SU-DHL-6 (cell line): Measurements from ENCODE around the gene SLC7A7.

Experiments
- H2AFZ ChIP-seq: fragments of 200-600 bp; sonication (generic); 2 replicates; pipeline ENCODE4 v1.6.1; 2014; ENCODE audit warnings: low read depth, mild to moderate bottlenecking, moderate library complexity, mixed read lengths, antibody characterized with exemption, low read length; ENCODE audit not compliant: severe bottlenecking
- H3F3A ChIP-seq: fragments of 200-600 bp; shearing (Covaris generic); 2 replicates; pipeline ENCODE4 v1.6.0; 2016; ENCODE audit warnings: antibody characterized with exemption, mild to moderate bottlenecking; ENCODE audit not compliant: insufficient read depth
- H3K27ac ChIP-seq: fragments of 200-600 bp; sonication (generic); 2 replicates; pipeline ENCODE4 v1.5.1; 2016; ENCODE audit warnings: low read depth, mild to moderate bottlenecking, low read length, moderate library complexity, mixed read lengths
- H3K27me3 ChIP-seq: fragments of 200-600 bp; sonication (generic), shearing (Covaris generic); 2 replicates; pipeline ENCODE4 v1.6.0; 2014; ENCODE audit warnings: mild to moderate bottlenecking, low read length
- H3K36me3 ChIP-seq: fragments of 200-600 bp; sonication (generic); 2 replicates; pipeline ENCODE4 v1.6.1; 2014; ENCODE audit warnings: mild to moderate bottlenecking, low read length, mixed read lengths
- H3K4me2 ChIP-seq: fragments of 300-600, 200-600 bp; shearing (Covaris generic), sonication (generic); 2 replicates; pipeline ENCODE4 v1.6.0; 2014; ENCODE audit warnings: low read length, low read depth, mild to moderate bottlenecking; ENCODE audit not compliant: poor library complexity, severe bottlenecking
- H3K4me3 ChIP-seq: fragments of 200-600 bp; sonication (generic); 2 replicates; pipeline ENCODE4 v1.5.1; 2014; ENCODE audit warnings: antibody characterized with exemption, low read length, mild to moderate bottlenecking, mixed read lengths; ENCODE audit not compliant: insufficient read depth, poor library complexity, severe bottlenecking
- H3K79me2 ChIP-seq: fragments of 200-600 bp; sonication (generic); 2 replicates; pipeline ENCODE4 v1.6.1; 2014; ENCODE audit warnings: mild to moderate bottlenecking, low read length, moderate library complexity; ENCODE audit not compliant: insufficient read depth
- H3K9ac ChIP-seq: fragments of 200-600 bp; sonication (generic); 2 replicates; pipeline ENCODE4 v1.7.0; 2014; ENCODE audit warnings: mild to moderate bottlenecking, low read length
- H3K9me2 ChIP-seq: fragments of 200-600 bp; sonication (generic); replicated peaks from 2 replicates; pipeline ENCODE4 v1.6.1; 2014; ENCODE audit warnings: low read length; ENCODE audit not compliant: insufficient read depth
- H3K9me3 ChIP-seq: fragments of 200-600 bp; sonication (generic); 2 replicates; pipeline ENCODE4 v1.6.1; 2014; ENCODE audit warnings: low read length, mixed read lengths; ENCODE audit not compliant: insufficient read depth
- H4K20me1 ChIP-seq: fragments of 200-600 bp; sonication (generic); 2 replicates; pipeline ENCODE4 v1.6.1; 2014; ENCODE audit warnings: low read depth, mild to moderate bottlenecking, antibody characterized with exemption, low read length, moderate library complexity, mixed read lengths
- EZH2phosphoT487 ChIP-seq: fragments of 200-600 bp; sonication (generic), shearing (Covaris generic); conservative IDR thresholded peaks from 2 replicates; pipeline ENCODE4 v1.6.1; 2018; ENCODE audit warnings: mild to moderate bottlenecking, antibody characterized with exemption, low read length, moderate library complexity, mixed read lengths
- TF ChIP-seq, protein P1 (sequence below): fragments of 200-600 bp; sonication (generic); IDR thresholded peaks from one replicate; pipeline ENCODE4 v1.5.1; 2017; ENCODE audit warnings: antibody characterized with exemption, mild to moderate bottlenecking, low read length, moderate library complexity; ENCODE audit not compliant: insufficient read depth, poor library complexity, severe bottlenecking

Gene SLC7A7

DNA sequence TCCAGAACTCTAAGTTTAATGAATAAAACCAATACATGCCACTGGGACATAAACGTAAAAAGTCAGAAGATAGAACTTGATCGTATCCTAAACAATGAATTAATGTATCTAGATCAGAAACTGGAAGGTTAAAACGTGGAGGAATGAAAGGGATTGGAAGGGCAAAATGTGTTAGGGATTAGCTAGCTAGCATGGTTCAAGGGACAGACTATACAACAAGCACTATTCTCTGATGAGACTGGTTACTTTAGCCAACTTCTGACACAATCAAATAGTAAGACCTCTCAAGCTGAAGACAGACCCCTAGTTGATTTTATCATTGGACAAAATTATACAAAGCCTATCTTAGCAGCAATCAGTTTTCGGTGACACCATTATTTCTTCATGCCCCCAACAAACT is 67.5 kb downstream of the SLC7A7 start:
- H4K20me1 ChIP-seq = no peaks in the 10 kb centered on the region
- H2AFZ ChIP-seq = no peak overlapping the region
- H3K27me3 ChIP-seq = no peaks in the 10 kb centered on the region
- H3K9ac ChIP-seq = no peak overlapping the region
- TF ChIP-seq EZH2phosphoT487 = no peak
- TF ChIP-seq, protein P1, sequence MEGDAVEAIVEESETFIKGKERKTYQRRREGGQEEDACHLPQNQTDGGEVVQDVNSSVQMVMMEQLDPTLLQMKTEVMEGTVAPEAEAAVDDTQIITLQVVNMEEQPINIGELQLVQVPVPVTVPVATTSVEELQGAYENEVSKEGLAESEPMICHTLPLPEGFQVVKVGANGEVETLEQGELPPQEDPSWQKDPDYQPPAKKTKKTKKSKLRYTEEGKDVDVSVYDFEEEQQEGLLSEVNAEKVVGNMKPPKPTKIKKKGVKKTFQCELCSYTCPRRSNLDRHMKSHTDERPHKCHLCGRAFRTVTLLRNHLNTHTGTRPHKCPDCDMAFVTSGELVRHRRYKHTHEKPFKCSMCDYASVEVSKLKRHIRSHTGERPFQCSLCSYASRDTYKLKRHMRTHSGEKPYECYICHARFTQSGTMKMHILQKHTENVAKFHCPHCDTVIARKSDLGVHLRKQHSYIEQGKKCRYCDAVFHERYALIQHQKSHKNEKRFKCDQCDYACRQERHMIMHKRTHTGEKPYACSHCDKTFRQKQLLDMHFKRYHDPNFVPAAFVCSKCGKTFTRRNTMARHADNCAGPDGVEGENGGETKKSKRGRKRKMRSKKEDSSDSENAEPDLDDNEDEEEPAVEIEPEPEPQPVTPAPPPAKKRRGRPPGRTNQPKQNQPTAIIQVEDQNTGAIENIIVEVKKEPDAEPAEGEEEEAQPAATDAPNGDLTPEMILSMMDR = no peak
- no peaks in the 10 kb centered on the region for H3K9me3 ChIP-seq
- no peaks in the 10 kb centered on the region for H3K79me2 ChIP-seq
- no peaks in the 10 kb centered on the region for H3K36me3 ChIP-seq
- no peaks in the 10 kb centered on the region for H3F3A ChIP-seq
- no peak overlapping the region for H3K4me2 ChIP-seq
- no peaks in the 10 kb centered on the region for H3K9me2 ChIP-seq
- H3K4me3 ChIP-seq = no peak overlapping the region
- no peak overlapping the region for H3K27ac ChIP-seq

DNA sequence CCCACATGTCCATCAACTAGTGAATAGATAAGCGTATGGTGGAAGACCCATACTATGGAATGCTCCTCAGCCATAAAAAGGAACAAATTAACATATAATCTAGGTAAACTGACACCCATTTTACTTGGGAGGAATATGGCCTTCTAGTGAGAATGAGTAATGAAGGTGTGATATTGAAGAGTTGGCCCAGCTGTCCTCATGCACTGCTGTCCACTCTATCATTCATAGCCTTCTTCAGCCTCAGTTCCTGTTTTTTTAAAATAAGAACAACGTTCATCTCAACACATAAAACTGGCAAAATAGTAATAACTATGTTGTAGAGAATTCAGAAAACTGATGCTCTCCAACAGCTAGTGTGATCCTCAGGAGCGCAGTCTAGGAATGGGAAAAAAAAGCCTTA is 75.2 kb downstream of the SLC7A7 start:
- Histone ChIP-seq H3K4me3 (no peak overlapping the region), H3K9me3 (no peaks in the 10 kb centered on the region), H3K9ac (no peak overlapping the region)

GRCh38 chr14:22739423-22739822 is 75.8 kb downstream of the SLC7A7 start:
- H3K9me3 ChIP-seq = no peaks in the 10 kb centered on the region
- H3K4me3 ChIP-seq = no peak overlapping the region
- H3K79me2 ChIP-seq = no peaks in the 10 kb centered on the region
- H2AFZ ChIP-seq = no peak overlapping the region
- H3K27me3 ChIP-seq = no peaks in the 10 kb centered on the region
- H3K36me3 ChIP-seq = no peaks in the 10 kb centered on the region
- no peaks in the 10 kb centered on the region for H3K9me2 ChIP-seq
- H3K27ac ChIP-seq = no peak overlapping the region
- no peaks in the 10 kb centered on the region for H3F3A ChIP-seq
- no peak overlapping the region for H3K4me2 ChIP-seq
- H4K20me1 ChIP-seq = no peaks in the 10 kb centered on the region
- TF ChIP-seq, protein P1 = no peak
- TF ChIP-seq EZH2phosphoT487 = no peak
- H3K9ac ChIP-seq = no peak overlapping the region

More for the DNA sequence above, 75.2 kb downstream of the SLC7A7 start:
- no peak overlapping the region for H2AFZ ChIP-seq
- H3K27ac ChIP-seq = no peak overlapping the region
- no peaks in the 10 kb centered on the region for H3F3A ChIP-seq
- H3K36me3 ChIP-seq = no peaks in the 10 kb centered on the region
- H3K9me2 ChIP-seq = no peaks in the 10 kb centered on the region
- no peak overlapping the region for H3K4me2 ChIP-seq
- no peaks in the 10 kb centered on the region for H3K79me2 ChIP-seq
- TF ChIP-seq EZH2phosphoT487 = no peak
- TF ChIP-seq, protein P1 = no peak
- no peaks in the 10 kb centered on the region for H4K20me1 ChIP-seq
- no peaks in the 10 kb centered on the region for H3K27me3 ChIP-seq
